SU-DHL-6 (cell line): ENCODE data around the gene PORCN.

Source experiments
- H2AFZ ChIP-seq: fragments of 200-600 bp; sonication (generic); 2 replicates; pipeline ENCODE4 v1.6.1; 2014; ENCODE audit warnings: low read depth, mild to moderate bottlenecking, moderate library complexity, mixed read lengths, antibody characterized with exemption, low read length; ENCODE audit not compliant: severe bottlenecking
- H3F3A ChIP-seq: fragments of 200-600 bp; shearing (Covaris generic); 2 replicates; pipeline ENCODE4 v1.6.0; 2016; ENCODE audit warnings: antibody characterized with exemption, mild to moderate bottlenecking; ENCODE audit not compliant: insufficient read depth
- H3K27ac ChIP-seq: fragments of 200-600 bp; sonication (generic); 2 replicates; pipeline ENCODE4 v1.5.1; 2016; ENCODE audit warnings: low read depth, mild to moderate bottlenecking, low read length, moderate library complexity, mixed read lengths
- H3K27me3 ChIP-seq: fragments of 200-600 bp; sonication (generic), shearing (Covaris generic); 2 replicates; pipeline ENCODE4 v1.6.0; 2014; ENCODE audit warnings: mild to moderate bottlenecking, low read length
- H3K36me3 ChIP-seq: fragments of 200-600 bp; sonication (generic); 2 replicates; pipeline ENCODE4 v1.6.1; 2014; ENCODE audit warnings: mild to moderate bottlenecking, low read length, mixed read lengths
- H3K4me2 ChIP-seq: fragments of 300-600, 200-600 bp; shearing (Covaris generic), sonication (generic); 2 replicates; pipeline ENCODE4 v1.6.0; 2014; ENCODE audit warnings: low read length, low read depth, mild to moderate bottlenecking; ENCODE audit not compliant: poor library complexity, severe bottlenecking
- H3K4me3 ChIP-seq: fragments of 200-600 bp; sonication (generic); 2 replicates; pipeline ENCODE4 v1.5.1; 2014; ENCODE audit warnings: antibody characterized with exemption, low read length, mild to moderate bottlenecking, mixed read lengths; ENCODE audit not compliant: insufficient read depth, poor library complexity, severe bottlenecking
- H3K79me2 ChIP-seq: fragments of 200-600 bp; sonication (generic); 2 replicates; pipeline ENCODE4 v1.6.1; 2014; ENCODE audit warnings: mild to moderate bottlenecking, low read length, moderate library complexity; ENCODE audit not compliant: insufficient read depth
- H3K9ac ChIP-seq: fragments of 200-600 bp; sonication (generic); 2 replicates; pipeline ENCODE4 v1.7.0; 2014; ENCODE audit warnings: mild to moderate bottlenecking, low read length
- H3K9me2 ChIP-seq: fragments of 200-600 bp; sonication (generic); replicated peaks from 2 replicates; pipeline ENCODE4 v1.6.1; 2014; ENCODE audit warnings: low read length; ENCODE audit not compliant: insufficient read depth
- H3K9me3 ChIP-seq: fragments of 200-600 bp; sonication (generic); 2 replicates; pipeline ENCODE4 v1.6.1; 2014; ENCODE audit warnings: low read length, mixed read lengths; ENCODE audit not compliant: insufficient read depth
- H4K20me1 ChIP-seq: fragments of 200-600 bp; sonication (generic); 2 replicates; pipeline ENCODE4 v1.6.1; 2014; ENCODE audit warnings: low read depth, mild to moderate bottlenecking, antibody characterized with exemption, low read length, moderate library complexity, mixed read lengths
- CTCF ChIP-seq: fragments of 200-600 bp; sonication (generic); IDR thresholded peaks from one replicate; pipeline ENCODE4 v1.5.1; 2017; ENCODE audit warnings: antibody characterized with exemption, mild to moderate bottlenecking, low read length, moderate library complexity; ENCODE audit not compliant: insufficient read depth, poor library complexity, severe bottlenecking
- EZH2phosphoT487 ChIP-seq: fragments of 200-600 bp; sonication (generic), shearing (Covaris generic); conservative IDR thresholded peaks from 2 replicates; pipeline ENCODE4 v1.6.1; 2018; ENCODE audit warnings: mild to moderate bottlenecking, antibody characterized with exemption, low read length, moderate library complexity, mixed read lengths

The PORCN gene

GRCh38 chrX:48482526-48482925 is 26.3 kb upstream of the PORCN start:
- Histone ChIP-seq H3K9me2 (no peaks in the 10 kb centered on the region), H3K79me2 (peaks cover 9% of the 10 kb centered on the region), H3K9me3 (no peaks in the 10 kb centered on the region), H3K4me2 (no peak overlapping the region), H3K9ac (no peak overlapping the region), H3K27me3 (no peaks in the 10 kb centered on the region), H3F3A (no peaks in the 10 kb centered on the region), H2AFZ (no peak overlapping the region), H3K27ac (no peak overlapping the region), H3K36me3 (no peaks in the 10 kb centered on the region), H3K4me3 (no peak overlapping the region), H4K20me1 (no peaks in the 10 kb centered on the region)
- TF ChIP-seq EZH2phosphoT487 = no peak
- no peak for TF ChIP-seq CTCF

- no peak for TF ChIP-seq CTCF
- no peak for TF ChIP-seq EZH2phosphoT487
- H3K4me3 ChIP-seq = no peak overlapping the region
- no peaks in the 10 kb centered on the region for H3K9me2 ChIP-seq
- H3K9ac ChIP-seq = no peak overlapping the region
- H2AFZ ChIP-seq = no peak overlapping the region
- no peak overlapping the region for H3K4me2 ChIP-seq
- no peaks in the 10 kb centered on the region for H3K27me3 ChIP-seq
- no peak overlapping the region for H3K27ac ChIP-seq
- H3K36me3 ChIP-seq = no peaks in the 10 kb centered on the region
- H3K79me2 ChIP-seq = no peaks in the 10 kb centered on the region
- H4K20me1 ChIP-seq = no peaks in the 10 kb centered on the region
- no peaks in the 10 kb centered on the region for H3K9me3 ChIP-seq
- no peaks in the 10 kb centered on the region for H3F3A ChIP-seq
These were observed 21.4 kb upstream of the PORCN start for GRCh38 chrX:48487362-48487798.

GRCh38 chrX:48488034-48488433 is 20.8 kb upstream of the PORCN start:
- H3K79me2 ChIP-seq = no peaks in the 10 kb centered on the region
- no peaks in the 10 kb centered on the region for H4K20me1 ChIP-seq
- no peaks in the 10 kb centered on the region for H3F3A ChIP-seq
- no peak for TF ChIP-seq CTCF
- TF ChIP-seq EZH2phosphoT487 = no peak
- H3K9ac ChIP-seq = no peak overlapping the region
- no peaks in the 10 kb centered on the region for H3K9me2 ChIP-seq
- no peak overlapping the region for H3K27ac ChIP-seq
- H3K9me3 ChIP-seq = no peaks in the 10 kb centered on the region
- H3K27me3 ChIP-seq = no peaks in the 10 kb centered on the region
- H3K4me2 ChIP-seq = no peak overlapping the region
- H3K4me3 ChIP-seq = no peak overlapping the region
- no peak overlapping the region for H2AFZ ChIP-seq
- H3K36me3 ChIP-seq = no peaks in the 10 kb centered on the region

GRCh38 chrX:48489296-48489695 is 19.5 kb upstream of the PORCN start:
- no peaks in the 10 kb centered on the region for H3K9me2 ChIP-seq
- no peaks in the 10 kb centered on the region for H3K27me3 ChIP-seq
- H3K79me2 ChIP-seq = no peaks in the 10 kb centered on the region
- no peak overlapping the region for H3K9ac ChIP-seq
- no peak overlapping the region for H3K4me2 ChIP-seq
- H2AFZ ChIP-seq = no peak overlapping the region
- no peak for TF ChIP-seq CTCF
- no peak for TF ChIP-seq EZH2phosphoT487
- no peak overlapping the region for H3K4me3 ChIP-seq
- no peaks in the 10 kb centered on the region for H3K9me3 ChIP-seq
- no peaks in the 10 kb centered on the region for H4K20me1 ChIP-seq
- H3K36me3 ChIP-seq = no peaks in the 10 kb centered on the region
- no peaks in the 10 kb centered on the region for H3F3A ChIP-seq
- H3K27ac ChIP-seq = no peak overlapping the region
